HepG2 (cell line): Measurements from ENCODE around the gene FAR1. TPM values are rescaled to one million over a fixed set of nuclear protein-coding genes. Genes with fewer than 3 reads are reported as not detected.

Experiments
- ATAC-seq: fragments of 200-7000 bp; cut with Tn5 transposase; 3 replicates; pipeline ENCODE4 v1.9.1; 2020; ENCODE audit warnings: mild to moderate bottlenecking, moderate library complexity
- BruUV-seq: library from RNA; stranded (reverse); fragments of 400-500 nt; replicated peaks from 2 replicates; lab custom pipeline; 2021; lab: Mats Ljungman, UMichigan
- CTCF ChIA-PET: fragments of 300-600 bp; formaldehyde crosslinking; extraction: SDS; loops from one replicate; lab custom pipeline; 2021; ENCODE audit warnings: low total read pairs, inconsistent platforms, low intra/inter-chr PET ratio; lab: Yijun Ruan, JAX
- POLR2A ChIA-PET: fragments of 350-600 bp; sonication (Branson Sonifier 250); formaldehyde crosslinking; loops from one replicate; lab custom pipeline; 2020; ENCODE audit warnings: antibody characterized with exemption, inconsistent platforms; lab: Yijun Ruan, JAX
- DNase-seq: peaks from one replicate; pipeline ENCODE4 v3.0.0-alpha.2; 2015; ENCODE audit warnings: low spot score
- FAIRE-seq: peaks from 3 replicates; lab custom pipeline; 2011; peaks lifted over from hg19 to GRCh38; lab: Jason Lieb, UNC
- H2AFZ ChIP-seq: one replicate; pipeline ENCODE4 v1.6.1; 2011; ENCODE audit warnings: low read length, inconsistent platforms
- H3K27ac ChIP-seq: fragments of 300-600 bp; 3 replicates; pipeline ENCODE4 v1.8.0; 2011; ENCODE audit warnings: mixed run types, mild to moderate bottlenecking, mixed read lengths, low read length, inconsistent platforms; ENCODE audit not compliant: insufficient read depth; ENCODE audit errors: extremely low read length
- H3K27me3 ChIP-seq, 2 experiments: fragments of 200-600 bp in 1 of 2; 2 replicates in 1 of 2; 3 replicates in 1 of 2; pipeline versions ENCODE4 v1.6.0 to v1.8.0; 2011; ENCODE audit warnings: low read length in 2 of 2, mild to moderate bottlenecking in 2 of 2, moderate library complexity in 2 of 2, inconsistent platforms in 1 of 2; ENCODE audit not compliant: insufficient read depth in 2 of 2, control insufficient read depth in 1 of 2
- H3K36me3 ChIP-seq, 2 experiments: fragments of 200-600 bp in 1 of 2; replicated peaks in 1 of 2; 2 replicates in 1 of 2; 3 replicates in 1 of 2; pipeline versions ENCODE4 v1.5.1 to v1.8.0; 2011; ENCODE audit warnings: low read length in 2 of 2, inconsistent platforms in 1 of 2; ENCODE audit not compliant: insufficient read depth in 2 of 2, control insufficient read depth in 1 of 2
- H3K4me1 ChIP-seq: 2 replicates; pipeline ENCODE4 v1.5.1; 2012; ENCODE audit warnings: low read length, inconsistent platforms; ENCODE audit not compliant: insufficient read depth
- H3K4me2 ChIP-seq: 2 replicates; pipeline ENCODE4 v1.6.0; 2011; ENCODE audit warnings: low read depth, low read length, inconsistent platforms
- H3K4me3 ChIP-seq, 3 experiments: fragments of 200-600 bp in 1 of 3; sonication (generic), shearing (Covaris generic) in 1 of 3; replicated peaks in 1 of 3; 2 replicates each; pipeline ENCODE4 v1.5.1; 2011 to 2016; ENCODE audit warnings: low read length in 3 of 3, inconsistent platforms in 2 of 3, low read depth in 2 of 3, mild to moderate bottlenecking in 2 of 3, control low read depth in 1 of 3, mixed read lengths in 1 of 3; ENCODE audit not compliant: insufficient read depth in 1 of 3
- H3K79me2 ChIP-seq: one replicate; pipeline ENCODE4 v1.6.1; 2011; ENCODE audit warnings: low read length, inconsistent platforms; ENCODE audit not compliant: insufficient read depth
- H3K9ac ChIP-seq: 2 replicates; pipeline ENCODE4 v1.6.0; 2011; ENCODE audit warnings: mild to moderate bottlenecking, low read depth, low read length, inconsistent platforms; ENCODE audit not compliant: insufficient read depth
- H3K9me3 ChIP-seq: 2 replicates; pipeline ENCODE4 v1.5.1; 2012; ENCODE audit warnings: mild to moderate bottlenecking, low read length
- H4K20me1 ChIP-seq: 2 replicates; pipeline ENCODE4 v1.6.0; 2011; ENCODE audit warnings: inconsistent platforms, mild to moderate bottlenecking, low read length, moderate library complexity; ENCODE audit not compliant: insufficient read depth
- AHR ChIP-seq: IDR thresholded peaks from 2 replicates; pipeline ENCODE4 v1.6.1; 2018; ENCODE audit warnings: missing genetic modification reagents, missing compliant biosample characterization
- CAMTA2 ChIP-seq: sonication (generic); formaldehyde crosslinking; IDR thresholded peaks from 2 replicates; pipeline ENCODE4 v1.4.0; 2020; ENCODE audit warnings: mild to moderate bottlenecking, missing genetic modification reagents, borderline replicate concordance
- DR1 ChIP-seq: sonication (generic); formaldehyde crosslinking; IDR thresholded peaks from 2 replicates; pipeline ENCODE4 v1.8.0; 2021; ENCODE audit warnings: mild to moderate bottlenecking, missing genetic modification reagents, inconsistent platforms
- HINFP ChIP-seq: sonication (generic); formaldehyde crosslinking; IDR thresholded peaks from 2 replicates; pipeline ENCODE4 v1.4.0; 2020; ENCODE audit warnings: low read depth, mild to moderate bottlenecking, missing genetic modification reagents
- JARID2 ChIP-seq: sonication (generic); formaldehyde crosslinking; IDR thresholded peaks from 2 replicates; pipeline ENCODE4 v1.8.1; 2023; ENCODE audit warnings: missing genetic modification reagents, inconsistent platforms; ENCODE audit not compliant: insufficient replicate concordance
- NFAT5 ChIP-seq: sonication (generic); formaldehyde crosslinking; IDR thresholded peaks from 2 replicates; pipeline ENCODE4 v1.4.0; 2020; ENCODE audit warnings: missing genetic modification reagents
- NRL ChIP-seq: sonication (generic); formaldehyde crosslinking; IDR thresholded peaks from 2 replicates; pipeline ENCODE4 v1.5.0; 2020; ENCODE audit warnings: missing genetic modification reagents, mild to moderate bottlenecking, moderate library complexity, borderline replicate concordance
- RBFOX2 ChIP-seq: fragments of 200-400 bp; formaldehyde crosslinking; IDR thresholded peaks from 2 replicates; pipeline ENCODE4 v1.6.1; 2017; ENCODE audit warnings: low read depth, mild to moderate bottlenecking, low read length
- TBP ChIP-seq: sonication (generic); formaldehyde crosslinking; IDR thresholded peaks from 2 replicates; pipeline ENCODE4 v1.5.0; 2020; ENCODE audit warnings: missing genetic modification reagents
- ZBTB46 ChIP-seq: sonication (generic); formaldehyde crosslinking; IDR thresholded peaks from 2 replicates; pipeline ENCODE4 v1.4.0; 2020; ENCODE audit warnings: mild to moderate bottlenecking, missing genetic modification reagents, borderline replicate concordance
- ZNF10 ChIP-seq: sonication (generic); formaldehyde crosslinking; IDR thresholded peaks from 2 replicates; pipeline ENCODE4 v1.4.0; 2020; ENCODE audit warnings: mild to moderate bottlenecking, low read depth, missing genetic modification reagents, borderline replicate concordance
- ZNF430 ChIP-seq: sonication (generic); formaldehyde crosslinking; IDR thresholded peaks from 2 replicates; pipeline ENCODE4 v1.9.0; 2021; ENCODE audit warnings: mild to moderate bottlenecking, missing genetic modification reagents
- ZNF510 ChIP-seq: sonication (generic); formaldehyde crosslinking; IDR thresholded peaks from 2 replicates; pipeline ENCODE4 v1.4.0; 2020; ENCODE audit warnings: low read depth, mild to moderate bottlenecking, missing genetic modification reagents
- WGBS: methylation state at CpG from one replicate; pipeline ENCODE4 v1.1.6; 2017; ENCODE audit warnings: low lambda C conversion rate; 5-methylcytosine and 5-hydroxymethylcytosine counted together
- in situ Hi-C: cut with HindIII; loops from 2 replicates; pipeline ENCODE4 v1.10.0; 2017; ENCODE audit warnings: low pct_unique_long_range_greater_than_20kb; ENCODE audit not compliant: extremely low pct_ligation_motif_present
- intact Hi-C: fragments of 100-400 bp; cut with micrococcal nuclease; formaldehyde crosslinking; loops from one replicate; pipeline ENCODE4 v1.10.0; 2022; ENCODE audit not compliant: unreplicated experiment
- polyA plus RNA-seq, 8 experiments: library from polyadenylated mRNA; depleted of rRNA in 3 of 8; stranded (reverse) in 7 of 8; unstranded in 1 of 8; fragments of >200 nt; fragmentation: Illumina TruSeq in 4 of 8; extraction: Trizol in 4 of 8; gene quantifications; 2 replicates each; pipeline versions ENCODE4 v1.2.1 to v1.2.3, GENCODE V29; 2011 to 2016; ENCODE audit warnings: low read depth in 4 of 8, missing spikeins in 1 of 8, mixed read lengths in 1 of 8; ENCODE audit not compliant: insufficient read depth in 1 of 8
- total RNA-seq, 5 experiments: library from RNA; depleted of rRNA; stranded (reverse); fragments of >200 nt; fragmentation: Illumina TruSeq; extraction: Trizol; gene quantifications; 2 replicates each; pipeline ENCODE4 v1.2.3, GENCODE V29; 2016; ENCODE audit warnings: low read depth in 1 of 5

FAR1 gene
- total and polyA plus RNA-seq, 2 of the 13 experiments (the other 11 are each of a cell fraction or from before 2014, with no cell fraction given), result 0.40 to 0.95 TPM

GRCh38 chr11:13661074-13661623 lies 7.3 kb upstream of the FAR1 start:
- no TSS peak for BruUV-seq
- POLR2A ChIA-PET, result no interaction called here
- H3K4me1 ChIP-seq, result no peaks in the 10 kb centered on the region
- no peaks in the 10 kb centered on the region for H3K36me3 ChIP-seq
- TF ChIP-seq ZNF510 (CRISPR knock-in tag) (no peak), RBFOX2 (no peak), NRL (no peak), ZBTB46 (no peak), AHR (CRISPR knock-in tag) (no peak), HINFP (CRISPR knock-in tag) (no peak), NFAT5 (no peak), JARID2 (CRISPR knock-in tag) (no peak), DR1 (CRISPR knock-in tag) (no peak), ZNF430 (no peak), ZNF10 (no peak), TBP (CRISPR knock-in tag) (no peak), CAMTA2 (no peak)
- no peaks in the 10 kb centered on the region for H3K27me3 ChIP-seq
- CTCF ChIA-PET, result no interaction called here
- DNase-seq (no peak), ATAC-seq (no peak), FAIRE-seq (no peak)
- H4K20me1 ChIP-seq, result no peaks in the 10 kb centered on the region
- no peak overlapping the region for H2AFZ ChIP-seq
- peaks cover 13% of the 10 kb centered on the region for H3K9me3 ChIP-seq
- no peaks in the 10 kb centered on the region for H3K79me2 ChIP-seq
- in situ Hi-C loops, result no loop called here
- no peak overlapping the region for H3K9ac ChIP-seq
- no peak overlapping the region for H3K27ac ChIP-seq
- intact Hi-C loops, result no loop called here
- 11% methylated on average over 2 of the region's 2 CpGs for WGBS
- H3K4me3 ChIP-seq, result no peak overlapping the region
- H3K4me2 ChIP-seq, result no peak overlapping the region
